ENCODE data around the gene ASAP2. TPM values are rescaled to one million over a fixed set of nuclear protein-coding genes. Genes with fewer than 3 reads are reported as not detected.

The ASAP2 gene
- total RNA-seq, 1 donor from 2014 or later = 24.3 TPM

DNA sequence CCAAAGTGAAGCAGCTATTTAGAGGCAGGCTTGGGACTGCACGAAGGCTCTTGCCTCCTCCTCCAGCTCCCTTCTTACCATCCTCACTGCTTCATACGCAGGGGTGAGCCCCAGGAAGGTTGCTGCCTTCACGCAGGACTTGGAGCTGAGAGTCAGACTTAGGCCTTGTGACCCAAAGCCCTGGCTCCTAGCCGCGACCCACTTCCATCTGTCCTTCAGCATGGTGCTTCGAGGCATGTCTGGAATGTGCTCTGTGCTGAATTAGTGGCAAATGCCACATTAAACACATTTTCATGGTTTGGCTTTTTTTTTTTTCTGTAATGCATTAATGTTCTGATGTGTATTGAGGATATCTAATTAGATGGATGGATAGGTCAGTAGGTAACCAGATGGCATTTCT, 179.2 kb downstream of the ASAP2 start:
- no peaks in the 10 kb centered on the region for H3K4me1 ChIP-seq
- no peak overlapping the region for H3K27ac ChIP-seq
- H3K36me3 ChIP-seq = peaks cover 72% of the 10 kb centered on the region
- no peaks in the 10 kb centered on the region for H3K9me3 ChIP-seq
- DNase-seq (no peak), ATAC-seq (no peak)
- no peaks in the 10 kb centered on the region for H3K27me3 ChIP-seq (ENCODE audit: low read depth)
- no peak for TF ChIP-seq CTCF (IDR thresholded peaks at IDR 0.05)
- intact Hi-C loops (cut with DNase I) = no loop called here
- no peak overlapping the region for H3K4me3 ChIP-seq

GRCh38 chr2:9388199-9388681, 181.6 kb downstream of the ASAP2 start:
- intact Hi-C loops (cut with DNase I) = no loop called here
- ATAC-seq = no peak
- no peak for DNase-seq

GRCh38 chr2:9388950-9389911, 182.6 kb downstream of the ASAP2 start:
- no peak for ATAC-seq
- peaks cover 71% of the 10 kb centered on the region for H3K36me3 ChIP-seq
- H3K27me3 ChIP-seq (ENCODE audit: low read depth) = no peaks in the 10 kb centered on the region
- H3K9me3 ChIP-seq = no peaks in the 10 kb centered on the region
- intact Hi-C loops (cut with DNase I) = no loop called here
- no peak overlapping the region for H3K4me3 ChIP-seq
- no peak for DNase-seq
- no peak for TF ChIP-seq CTCF (IDR thresholded peaks at IDR 0.05)
- no peaks in the 10 kb centered on the region for H3K4me1 ChIP-seq
- H3K27ac ChIP-seq = no peak overlapping the region

More at GRCh38 chr2:9388199-9388681, 181.6 kb downstream of the ASAP2 start:
- Histone ChIP-seq H3K27me3 (ENCODE audit: low read depth) (no peaks in the 10 kb centered on the region), H3K27ac (no peak overlapping the region), H3K4me3 (no peak overlapping the region), H3K4me1 (no peaks in the 10 kb centered on the region), H3K36me3 (peaks cover 71% of the 10 kb centered on the region), H3K9me3 (no peaks in the 10 kb centered on the region)
- TF ChIP-seq CTCF (IDR thresholded peaks at IDR 0.05) = no peak

- H3K27me3 ChIP-seq (ENCODE audit: low read depth) = no peaks in the 10 kb centered on the region
- H3K4me3 ChIP-seq = no peak overlapping the region
- no peak overlapping the region for H3K27ac ChIP-seq
- no peaks in the 10 kb centered on the region for H3K4me1 ChIP-seq
- intact Hi-C loops (cut with DNase I) = no loop called here
- no peak for ATAC-seq
- DNase-seq = no peak
- peaks cover 70% of the 10 kb centered on the region for H3K36me3 ChIP-seq
- no peaks in the 10 kb centered on the region for H3K9me3 ChIP-seq
- TF ChIP-seq CTCF (IDR thresholded peaks at IDR 0.05) = no peak
Observed at GRCh38 chr2:9390151-9390850, 183.7 kb downstream of the ASAP2 start.

DNA sequence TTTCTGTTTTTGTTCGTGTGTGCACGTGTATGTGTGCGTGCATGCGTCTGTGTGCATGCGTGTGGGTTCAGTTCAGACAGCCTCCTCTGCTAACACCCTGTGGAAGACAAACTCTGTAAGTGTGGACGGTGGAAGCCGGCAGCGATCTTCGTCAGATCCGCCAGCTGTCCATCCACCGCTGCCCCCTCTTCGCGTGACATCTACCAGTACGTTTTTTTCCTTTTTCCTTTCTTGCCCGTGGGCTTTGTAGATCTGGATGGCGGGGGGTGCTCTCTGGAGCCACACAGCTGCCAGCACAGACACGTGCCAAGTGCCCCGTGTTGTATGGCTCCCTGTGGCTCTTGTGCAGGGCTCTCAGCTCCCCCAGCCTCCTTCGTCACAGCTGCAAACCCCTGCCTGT, 184.4 kb downstream of the ASAP2 start:
- Histone ChIP-seq H3K27ac (no peak overlapping the region), H3K4me3 (no peak overlapping the region), H3K9me3 (no peaks in the 10 kb centered on the region), H3K36me3 (peaks cover 65% of the 10 kb centered on the region), H3K27me3 (ENCODE audit: low read depth) (no peaks in the 10 kb centered on the region), H3K4me1 (no peaks in the 10 kb centered on the region)
- intact Hi-C loops (cut with DNase I) = no loop called here
- DNase-seq (no peak), ATAC-seq (no peak)
- no peak for TF ChIP-seq CTCF (IDR thresholded peaks at IDR 0.05)
